NCI-H1694 treated with DMSO at 0.1 percent for 48 hours (cell line): ENCODE data around the gene BAIAP2L2.

Source experiments
- DNase-seq: peaks from one replicate; lab custom pipeline; 2025; lab: John Stamatoyannopoulos, UW

Gene BAIAP2L2

DNA sequence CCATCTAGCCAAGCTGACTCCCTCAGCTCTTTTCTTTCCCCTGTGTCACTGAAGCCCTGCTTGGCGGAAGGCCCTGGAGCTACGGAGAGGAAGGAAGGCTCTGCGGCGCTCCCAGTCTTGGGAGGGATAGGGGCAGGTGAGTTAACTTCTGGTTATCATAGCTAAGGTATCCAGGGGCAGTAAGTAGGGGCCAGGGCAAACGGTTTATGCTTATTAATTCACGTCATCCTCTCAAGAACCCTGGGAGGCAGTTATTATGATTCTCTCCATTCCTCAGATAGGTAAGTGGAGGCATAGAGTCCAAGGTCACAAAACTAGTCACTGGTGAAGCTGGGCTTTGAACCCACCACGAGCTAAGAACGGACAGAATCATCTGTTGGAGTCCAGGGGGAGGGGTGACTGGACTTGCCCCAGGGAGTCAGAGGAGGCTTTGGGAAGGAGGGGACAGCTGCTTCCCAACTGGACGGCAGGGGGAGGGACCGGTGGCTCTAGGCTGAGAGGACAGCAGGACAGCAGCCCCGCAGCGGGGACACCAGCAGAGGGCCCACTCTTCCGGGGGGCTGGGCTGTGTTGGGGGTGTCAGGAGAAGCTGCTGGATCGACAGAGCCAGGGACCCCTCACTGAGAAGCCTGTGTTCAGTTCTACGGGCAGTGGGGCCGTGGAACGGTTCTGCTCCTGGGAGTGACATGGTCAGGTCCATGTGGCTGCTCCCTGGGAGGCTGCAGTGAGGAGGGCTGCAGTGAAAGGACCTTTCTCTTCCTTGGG is 3.5 kb downstream of the BAIAP2L2 start:
- DNase-seq = no peak

DNA sequence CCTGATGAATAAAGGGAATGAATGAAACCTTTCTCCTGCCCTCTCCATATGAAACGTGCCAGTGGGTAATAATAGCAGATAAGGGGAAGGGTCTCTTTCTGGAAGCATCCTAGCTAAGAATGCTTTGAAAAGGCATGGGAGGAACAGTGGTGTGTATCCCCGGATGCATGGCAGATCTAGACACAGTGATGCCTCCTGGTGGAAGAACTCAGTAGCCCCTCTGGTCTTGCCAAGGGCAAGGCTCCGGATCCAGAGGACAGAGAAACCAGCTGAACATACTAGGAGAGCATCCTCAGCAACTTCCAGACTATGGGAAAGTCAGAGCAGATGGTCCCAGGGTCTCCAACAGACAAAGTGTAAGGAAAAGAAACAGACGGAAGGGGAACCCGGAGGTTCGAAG is 6.4 kb downstream of the BAIAP2L2 start:
- peak; percentile 32 for DNase-seq

- no peak for DNase-seq
Measured at GRCh38 chr22:38103641-38104040, 6.8 kb downstream of the BAIAP2L2 start.

DNA sequence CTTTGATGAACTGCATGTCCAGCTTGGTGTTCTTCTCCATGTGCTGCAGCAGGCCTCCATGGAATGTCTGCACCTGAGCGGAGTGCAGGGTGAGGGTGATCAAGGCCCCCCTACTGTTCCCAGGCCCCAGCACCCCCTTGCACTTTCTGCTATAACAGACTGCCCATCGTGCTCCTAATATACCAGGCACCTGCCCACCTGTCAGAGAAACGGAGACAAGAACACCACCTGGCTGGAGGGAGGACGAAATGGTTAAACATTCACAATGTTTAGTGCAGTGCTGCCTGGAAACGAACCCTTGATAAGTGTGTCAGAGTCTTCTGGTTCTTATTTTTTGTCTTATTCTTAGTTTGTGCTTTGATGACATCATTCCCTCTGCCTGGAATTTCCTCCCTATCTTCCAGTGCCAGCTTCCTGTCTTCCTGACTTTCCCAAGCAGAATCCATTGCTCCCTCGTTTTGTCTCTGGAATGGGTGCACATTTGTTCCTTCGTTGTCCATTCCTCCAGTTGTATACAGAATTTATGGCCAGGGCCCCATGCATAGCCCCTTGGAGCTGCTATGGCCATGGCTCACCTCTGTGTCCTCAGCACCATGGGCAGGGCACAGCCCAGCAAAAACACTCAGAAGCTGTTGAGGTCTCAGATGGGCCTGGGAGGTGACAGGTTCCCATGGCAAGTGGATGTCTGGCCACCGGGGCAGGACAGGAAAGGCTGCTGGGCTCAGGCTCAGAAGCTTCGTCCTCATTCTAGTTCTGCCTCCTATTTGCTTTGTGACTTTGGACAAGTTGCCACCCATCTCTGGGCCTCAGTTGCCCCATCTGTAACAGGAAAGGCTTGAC is 11.9 kb downstream of the BAIAP2L2 start:
- DNase-seq = no peak

DNA sequence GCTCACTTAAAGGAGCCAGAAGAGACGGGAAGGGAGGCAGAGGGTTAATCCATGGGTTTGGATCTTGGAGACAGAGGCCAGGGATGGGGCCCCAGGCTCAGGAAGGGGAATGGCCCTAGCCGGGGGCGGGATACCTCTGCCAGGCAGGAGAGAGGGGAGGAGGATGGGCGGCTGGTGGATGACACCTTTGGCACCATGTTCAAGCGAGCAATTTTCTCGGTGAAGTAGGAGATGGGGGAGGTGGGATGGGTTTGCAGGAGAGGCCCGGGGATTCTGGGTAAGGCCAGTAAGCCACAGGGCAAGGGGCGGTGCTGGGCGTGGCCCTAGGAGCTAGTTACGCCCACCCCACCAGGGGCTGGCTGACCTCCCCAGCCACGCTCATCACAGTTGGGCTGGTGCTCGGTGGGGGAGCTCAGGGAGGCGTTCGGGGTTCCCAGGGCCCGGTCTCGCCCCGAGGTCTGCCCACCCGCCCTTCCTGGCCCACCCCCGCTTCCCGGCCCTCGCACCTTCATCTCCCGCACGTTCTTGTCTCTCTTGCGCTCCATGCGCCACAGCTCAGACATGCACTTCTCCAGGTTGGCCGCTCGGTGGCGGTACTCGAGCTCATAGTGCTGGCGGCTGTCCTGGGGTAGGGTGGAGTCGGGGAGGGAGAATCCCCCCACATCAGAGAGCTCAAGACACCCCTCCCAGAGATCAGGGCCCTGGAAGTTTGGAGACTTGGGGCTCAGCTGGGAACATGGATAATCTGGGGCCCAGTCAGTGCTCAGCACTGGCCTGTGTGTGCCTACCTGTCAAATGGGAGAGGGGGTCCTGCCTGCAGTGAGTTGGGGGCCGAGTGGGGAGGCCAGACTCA is 12.7 kb downstream of the BAIAP2L2 start:
- DNase-seq = no peak

GRCh38 chr22:38097058-38097457 is 13.4 kb downstream of the BAIAP2L2 start:
- DNase-seq = no peak

GRCh38 chr22:38089474-38089851 is 21.0 kb downstream of the BAIAP2L2 start:
- DNase-seq = no peak

DNA sequence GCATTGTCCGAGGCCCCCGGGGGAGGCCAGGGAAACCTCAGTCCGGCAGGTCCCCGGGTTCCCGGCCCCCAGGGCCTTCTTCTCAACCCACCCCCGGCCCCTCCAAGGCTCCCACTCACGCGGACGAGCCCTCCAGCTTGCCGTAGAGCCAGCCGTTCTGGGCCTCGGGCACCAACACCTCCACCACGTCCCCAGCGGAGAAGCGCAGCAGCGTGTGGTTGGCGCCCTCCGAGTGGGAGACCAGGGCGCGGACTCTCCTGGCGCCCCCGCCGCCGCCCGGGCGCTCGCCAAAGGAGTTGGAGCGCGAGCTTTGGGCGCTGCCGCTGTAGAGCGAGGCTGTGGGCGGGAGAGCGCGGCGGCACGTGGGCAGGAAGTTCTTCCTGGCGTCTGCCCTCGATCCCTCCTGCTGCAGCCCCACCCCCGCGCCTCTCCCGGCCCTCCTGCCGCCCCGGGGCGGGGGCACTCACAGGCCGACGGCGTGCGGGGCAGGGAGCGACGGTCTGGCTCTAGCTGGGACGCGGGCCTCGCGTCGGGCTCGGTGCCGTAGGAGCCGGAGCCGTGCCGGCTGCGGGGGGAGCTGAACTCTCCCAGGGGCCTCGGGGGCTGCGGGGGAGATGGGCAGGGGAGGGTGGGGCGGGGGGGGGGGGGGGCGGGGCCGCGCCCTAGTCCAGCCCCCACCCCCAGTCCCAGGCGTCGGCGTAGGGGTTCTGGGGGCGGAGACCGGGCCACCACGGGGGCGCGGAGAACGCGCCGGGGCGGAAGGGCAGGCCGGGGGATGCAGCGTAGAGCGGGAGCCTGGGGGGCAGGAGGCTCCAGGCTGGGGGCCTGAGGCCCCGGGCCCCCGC is 21.6 kb downstream of the BAIAP2L2 start:
- no peak for DNase-seq

- no peak for DNase-seq
Measured at GRCh38 chr22:38087855-38088254, 22.6 kb downstream of the BAIAP2L2 start.

- DNase-seq = no peak
Measured at GRCh38 chr22:38086942-38087341, 23.5 kb downstream of the BAIAP2L2 start.

GRCh38 chr22:38086001-38086845 is 24.3 kb downstream of the BAIAP2L2 start:
- no peak for DNase-seq

DNA sequence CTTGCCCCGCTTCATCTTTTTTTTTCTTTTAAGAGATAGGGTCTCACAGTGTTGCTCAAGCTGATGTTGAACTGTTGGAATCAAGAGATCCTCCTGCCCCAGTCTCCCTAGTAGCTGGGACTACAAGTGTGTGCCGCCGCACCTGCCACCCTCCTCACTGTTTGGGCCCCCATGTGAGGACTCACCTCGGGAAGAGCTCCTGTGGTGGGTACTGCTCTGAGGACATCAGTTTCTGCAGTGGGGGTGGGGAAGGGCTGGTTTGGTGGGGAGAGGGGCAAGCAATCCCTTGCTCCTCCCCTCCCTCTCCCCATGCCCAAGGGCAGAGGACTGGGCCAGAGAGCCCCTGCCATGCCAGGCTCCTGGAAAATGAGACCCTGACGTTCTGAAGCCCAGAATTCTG is 25.0 kb downstream of the BAIAP2L2 start:
- no peak for DNase-seq

- DNase-seq = no peak
Measured at GRCh38 chr22:38085056-38085455, 25.4 kb downstream of the BAIAP2L2 start.

DNA sequence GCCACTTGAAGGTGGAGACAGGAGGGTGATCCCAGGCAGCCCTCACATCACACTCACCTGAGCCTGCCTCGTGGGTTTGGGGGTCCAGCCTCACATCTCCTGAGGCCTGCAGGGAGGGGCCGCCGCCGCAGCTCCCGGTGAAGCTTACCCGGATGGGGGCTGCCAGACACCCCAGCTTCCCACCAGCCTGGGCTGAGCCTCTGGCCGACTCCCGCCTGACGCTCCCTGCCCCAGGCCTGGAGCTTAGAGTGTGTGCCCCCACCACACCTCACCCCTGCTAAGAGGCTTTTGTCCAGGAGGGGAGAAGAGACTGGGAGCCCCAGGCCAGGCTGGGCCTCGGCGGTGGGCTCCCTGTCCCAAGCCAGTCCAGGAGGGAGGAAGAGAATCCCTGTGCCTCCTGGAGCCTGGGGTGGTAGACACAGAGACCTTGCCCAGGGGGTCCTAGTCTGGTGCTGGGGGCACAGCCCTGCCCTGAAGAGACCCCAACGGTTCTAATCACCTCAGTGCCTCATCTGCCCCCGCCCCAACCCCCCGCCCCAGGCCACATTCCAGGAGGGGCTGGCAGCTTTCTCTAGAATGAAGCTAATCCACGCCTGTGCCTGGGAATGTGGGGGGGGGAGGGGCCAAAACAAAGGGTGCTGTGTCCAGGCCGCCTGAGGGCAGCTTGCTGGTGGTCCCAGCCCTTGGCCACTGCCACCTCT is 26.4 kb downstream of the BAIAP2L2 start, which contains the start of gene SLC16A8:
Gene SLC16A8 (minus strand): TSS at position 254 of the 701 bp plus-strand sequence. CDS start 1,311 bp downstream, outside the sequence.
- DNase-seq = no peak

DNA sequence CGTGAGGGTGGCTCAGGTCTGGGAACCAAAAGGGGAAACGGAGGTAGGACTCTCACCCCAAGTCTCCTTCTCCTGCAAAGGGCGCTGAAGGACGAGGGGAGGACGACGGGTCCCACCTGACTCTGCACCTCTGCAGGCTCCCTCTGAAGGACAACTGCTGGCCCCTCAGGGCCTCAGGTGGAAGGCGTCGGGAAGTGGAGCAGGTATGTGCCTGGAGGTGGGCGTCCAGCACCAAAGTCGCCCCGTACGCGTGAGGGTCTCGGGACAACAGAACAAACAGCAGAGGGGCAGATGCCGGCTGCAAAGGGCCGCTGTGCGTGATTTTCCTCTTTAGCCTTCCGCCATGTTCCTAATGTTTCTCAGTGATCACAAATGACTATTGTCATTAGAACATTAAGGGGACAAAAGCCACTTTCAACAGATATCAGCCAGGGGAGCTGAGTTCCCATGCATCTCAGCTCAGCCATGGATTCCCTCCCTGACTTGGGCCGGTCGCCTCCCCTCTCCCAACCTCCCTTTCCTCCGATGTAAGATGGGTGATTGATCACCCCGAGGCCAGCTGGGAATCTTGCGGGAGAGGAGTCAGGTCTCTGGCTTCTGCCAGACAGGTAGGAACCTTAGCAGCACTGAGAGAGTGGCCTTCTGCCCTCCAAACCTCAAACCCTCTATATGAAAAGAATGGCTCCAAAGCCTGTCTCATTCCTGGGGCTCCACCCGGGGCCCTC is 27.3 kb downstream of the BAIAP2L2 start:
- DNase-seq = no peak

DNA sequence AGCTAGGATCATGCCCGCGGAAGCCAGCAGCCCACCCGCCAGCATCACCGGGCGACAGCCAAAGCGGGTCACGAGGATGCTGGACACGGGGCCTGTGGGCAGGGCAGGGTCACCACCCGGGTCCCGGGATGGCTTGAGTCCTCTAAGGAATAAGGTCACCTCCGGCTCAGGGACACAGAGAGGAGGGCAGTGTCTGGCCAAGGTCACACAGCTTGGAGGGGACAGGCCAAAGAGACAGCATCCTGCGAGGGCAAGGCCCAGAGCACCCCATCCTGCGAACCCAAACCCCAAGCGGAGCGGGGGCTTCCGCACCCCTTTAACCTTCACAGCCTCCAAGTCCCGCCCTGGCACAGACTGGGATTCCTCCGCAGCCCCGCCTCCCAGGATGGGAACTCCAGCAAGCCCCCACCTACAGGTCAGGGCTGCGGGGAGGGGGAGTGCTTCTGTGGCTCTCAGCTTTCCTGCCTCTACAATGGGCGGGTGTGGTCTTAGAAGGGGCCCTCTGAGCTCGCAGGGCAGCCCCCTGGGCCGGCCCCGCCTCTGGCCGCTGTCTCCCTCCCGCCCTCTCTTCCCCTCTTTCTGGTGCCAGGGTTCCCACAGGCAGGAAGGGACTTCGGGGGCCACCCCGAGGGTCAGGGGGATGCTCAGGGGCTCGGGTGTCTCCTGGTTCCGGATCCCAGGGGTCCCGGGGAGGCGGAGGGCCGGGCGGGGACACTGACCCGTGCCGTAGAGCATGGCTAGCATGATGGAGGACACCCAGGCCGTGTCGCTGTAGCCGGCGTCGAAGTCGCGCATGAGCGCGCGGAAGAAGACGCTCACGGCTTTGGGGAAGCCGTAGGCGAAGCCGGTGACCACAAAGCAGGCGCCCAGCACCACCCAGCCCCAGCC is 28.3 kb downstream of the BAIAP2L2 start:
- no peak for DNase-seq

DNA sequence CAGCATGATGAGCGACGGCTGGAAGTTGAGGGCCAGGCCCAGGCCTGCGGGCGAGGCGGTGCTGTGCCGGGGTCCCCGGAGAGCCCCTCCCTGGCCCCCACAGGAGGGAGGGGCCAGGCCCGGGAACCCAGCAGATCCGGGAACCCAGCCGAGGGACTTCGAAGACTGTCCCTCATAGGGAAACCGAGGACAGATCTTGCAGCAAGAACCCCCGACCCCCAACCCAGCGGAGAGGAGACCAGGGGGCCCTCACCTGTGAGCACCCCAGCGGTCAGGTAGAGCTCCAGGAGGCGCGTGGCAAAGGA is 28.9 kb downstream of the BAIAP2L2 start:
- no peak for DNase-seq
